Mucosa of descending colon (tissue), 3 donors: ENCODE measurements around the gene SRMS. TPM values are rescaled to one million over a fixed set of nuclear protein-coding genes. Genes with fewer than 3 reads are reported as not detected.

Experiments
- ATAC-seq: fragments of 200-7000 bp; cut with Tn5 transposase; one replicate; pipeline ENCODE4 v1.9.1; 2020; ENCODE audit warnings: mild to moderate bottlenecking, moderate library complexity
- DNase-seq, 3 donors: peaks; one replicate each; pipeline ENCODE4 v3.0.0-alpha.2; 2020
- H3K36me3 ChIP-seq: fragments of 200-600 bp; one replicate; pipeline ENCODE4 v1.8.0; 2021; ENCODE audit warnings: low read depth, mild to moderate bottlenecking
- H3K4me1 ChIP-seq: fragments of 200-600 bp; one replicate; pipeline ENCODE4 v1.8.0; 2021; ENCODE audit warnings: low read depth, mild to moderate bottlenecking
- H3K4me3 ChIP-seq: fragments of 200-600 bp; one replicate; pipeline ENCODE4 v1.8.0; 2021; ENCODE audit warnings: mild to moderate bottlenecking
- H3K9me3 ChIP-seq: fragments of 200-600 bp; one replicate; pipeline ENCODE4 v1.8.0; 2021; ENCODE audit warnings: mild to moderate bottlenecking
- intact Hi-C, 2 donors: fragments of 100-400 bp; cut with DNase I in 1 of 2; cut with micrococcal nuclease in 1 of 2; formaldehyde crosslinking; loops; one replicate each; pipeline versions ENCODE4 v1.11.0 to v1.11.1; 2022; cut with DNase I, micrococcal nuclease
- total RNA-seq, 3 donors: library from RNA; stranded (reverse); fragmentation: NEBNext Ultra II Directional in 2 of 3; extraction: Animal tissue kit (Norgen Biotek cat#: 25700) in 2 of 3; gene quantifications; one replicate each; pipeline versions ENCODE4 v1.2.1 to v1.2.4, GENCODE V29; 2021 to 2023
- TF ChIP-seq, protein P1 (sequence below): fragments of 200-600 bp; IDR thresholded peaks from one replicate; pipeline ENCODE4 v1.8.0; 2022; ENCODE audit warnings: antibody characterized with exemption, mild to moderate bottlenecking
- donor health status: DM: no; HTN: no; CAD: no; lungs with moderate emphysema.
- donor health status: DM: no; HTN: no; CAD: no.
- donor health status: DM: no; HTN: yes; CAD: no.

The SRMS gene
- total RNA-seq, 3 donors from 2014 or later = 0.25 to 0.52 (median 0.27) TPM

- Histone ChIP-seq H3K4me3 (no peak overlapping the region), H3K4me1 (peaks cover 33% of the 10 kb centered on the region), H3K36me3 (no peaks in the 10 kb centered on the region), H3K9me3 (no peaks in the 10 kb centered on the region)
- TF ChIP-seq, protein P1, sequence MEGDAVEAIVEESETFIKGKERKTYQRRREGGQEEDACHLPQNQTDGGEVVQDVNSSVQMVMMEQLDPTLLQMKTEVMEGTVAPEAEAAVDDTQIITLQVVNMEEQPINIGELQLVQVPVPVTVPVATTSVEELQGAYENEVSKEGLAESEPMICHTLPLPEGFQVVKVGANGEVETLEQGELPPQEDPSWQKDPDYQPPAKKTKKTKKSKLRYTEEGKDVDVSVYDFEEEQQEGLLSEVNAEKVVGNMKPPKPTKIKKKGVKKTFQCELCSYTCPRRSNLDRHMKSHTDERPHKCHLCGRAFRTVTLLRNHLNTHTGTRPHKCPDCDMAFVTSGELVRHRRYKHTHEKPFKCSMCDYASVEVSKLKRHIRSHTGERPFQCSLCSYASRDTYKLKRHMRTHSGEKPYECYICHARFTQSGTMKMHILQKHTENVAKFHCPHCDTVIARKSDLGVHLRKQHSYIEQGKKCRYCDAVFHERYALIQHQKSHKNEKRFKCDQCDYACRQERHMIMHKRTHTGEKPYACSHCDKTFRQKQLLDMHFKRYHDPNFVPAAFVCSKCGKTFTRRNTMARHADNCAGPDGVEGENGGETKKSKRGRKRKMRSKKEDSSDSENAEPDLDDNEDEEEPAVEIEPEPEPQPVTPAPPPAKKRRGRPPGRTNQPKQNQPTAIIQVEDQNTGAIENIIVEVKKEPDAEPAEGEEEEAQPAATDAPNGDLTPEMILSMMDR = no peak
- ATAC-seq (no peak), DNase-seq (no peak)
- intact Hi-C loops = no loop called here
Measured at GRCh38 chr20:63546956-63547724, 409 bp downstream of the SRMS start.

GRCh38 chr20:63546256-63546955 is 1.1 kb downstream of the SRMS start:
- intact Hi-C loops = no loop called here
- H3K9me3 ChIP-seq = no peaks in the 10 kb centered on the region
- H3K36me3 ChIP-seq = no peaks in the 10 kb centered on the region

DNA sequence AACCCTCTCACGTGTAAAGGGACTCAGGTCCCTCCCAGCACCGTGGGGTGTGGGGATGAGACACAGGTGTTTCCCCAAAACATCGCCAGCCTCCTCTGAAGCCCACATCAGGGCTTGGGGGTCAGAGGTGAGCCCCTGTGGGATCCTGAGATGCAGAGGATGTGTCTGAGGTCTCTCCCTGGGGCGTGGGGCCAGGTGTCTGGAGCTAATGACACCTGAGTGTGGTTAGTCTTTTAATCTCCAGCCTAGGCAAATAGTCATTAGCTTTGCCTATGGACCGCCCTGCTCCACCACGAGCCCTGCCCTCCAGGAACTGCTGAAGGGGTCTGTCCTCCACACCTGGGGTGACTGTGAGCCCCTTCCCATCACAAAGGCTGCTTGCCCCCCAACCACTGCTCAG is 1.7 kb downstream of the SRMS start:
- intact Hi-C loops = no loop called here

More at GRCh38 chr20:63546256-63546955, 1.1 kb downstream of the SRMS start:
- ATAC-seq (no peak), DNase-seq (no peak)
- Histone ChIP-seq H3K4me3 (no peak overlapping the region), H3K4me1 (peaks cover 33% of the 10 kb centered on the region)
- TF ChIP-seq, protein P1 = no peak

GRCh38 chr20:63544958-63545516 is 2.5 kb downstream of the SRMS start:
- Histone ChIP-seq H3K36me3 (no peaks in the 10 kb centered on the region), H3K4me3 (no peak overlapping the region), H3K4me1 (peaks cover 33% of the 10 kb centered on the region), H3K9me3 (no peaks in the 10 kb centered on the region)
- TF ChIP-seq, protein P1 = no peak
- peak; percentile 82 to 90 (median 84) for DNase-seq
- intact Hi-C loops = no loop called here
- peak; percentile 86 for ATAC-seq

More for the DNA sequence above, 1.7 kb downstream of the SRMS start:
- Histone ChIP-seq H3K36me3 (no peaks in the 10 kb centered on the region), H3K9me3 (no peaks in the 10 kb centered on the region), H3K4me3 (no peak overlapping the region), H3K4me1 (peaks cover 33% of the 10 kb centered on the region)
- peak in 1 of 3 donors; percentile 56 for DNase-seq
- TF ChIP-seq, protein P1 = no peak
- ATAC-seq = peak; percentile 42

GRCh38 chr20:63544241-63544957 is 3.1 kb downstream of the SRMS start:
- ATAC-seq (peak; percentile 11), DNase-seq (no peak)
- intact Hi-C loops = no loop called here
- TF ChIP-seq, protein P1 = no peak
- Histone ChIP-seq H3K9me3 (no peaks in the 10 kb centered on the region), H3K36me3 (no peaks in the 10 kb centered on the region), H3K4me1 (peaks cover 34% of the 10 kb centered on the region), H3K4me3 (no peak overlapping the region)
